Activated effector memory CD4-positive, alpha-beta T cell treated with anti-CD3 and anti-CD28 coated beads, Interleukin-2, amount 50 U/mL, for 16 hours (primary cell): ENCODE measurements around the gene LRRC43.

Experiments used
- DNase-seq: peaks from one replicate; pipeline ENCODE4 v3.0.0-alpha.2; 2020

Gene LRRC43

GRCh38 chr12:122195405-122195804 lies 12.5 kb downstream of the LRRC43 start:
- peak; percentile 3 for DNase-seq

GRCh38 chr12:122197612-122197966 lies 14.7 kb downstream of the LRRC43 start:
- DNase-seq: no peak

GRCh38 chr12:122199484-122200355 lies 16.8 kb downstream of the LRRC43 start:
- peak; percentile 39 for DNase-seq

DNA sequence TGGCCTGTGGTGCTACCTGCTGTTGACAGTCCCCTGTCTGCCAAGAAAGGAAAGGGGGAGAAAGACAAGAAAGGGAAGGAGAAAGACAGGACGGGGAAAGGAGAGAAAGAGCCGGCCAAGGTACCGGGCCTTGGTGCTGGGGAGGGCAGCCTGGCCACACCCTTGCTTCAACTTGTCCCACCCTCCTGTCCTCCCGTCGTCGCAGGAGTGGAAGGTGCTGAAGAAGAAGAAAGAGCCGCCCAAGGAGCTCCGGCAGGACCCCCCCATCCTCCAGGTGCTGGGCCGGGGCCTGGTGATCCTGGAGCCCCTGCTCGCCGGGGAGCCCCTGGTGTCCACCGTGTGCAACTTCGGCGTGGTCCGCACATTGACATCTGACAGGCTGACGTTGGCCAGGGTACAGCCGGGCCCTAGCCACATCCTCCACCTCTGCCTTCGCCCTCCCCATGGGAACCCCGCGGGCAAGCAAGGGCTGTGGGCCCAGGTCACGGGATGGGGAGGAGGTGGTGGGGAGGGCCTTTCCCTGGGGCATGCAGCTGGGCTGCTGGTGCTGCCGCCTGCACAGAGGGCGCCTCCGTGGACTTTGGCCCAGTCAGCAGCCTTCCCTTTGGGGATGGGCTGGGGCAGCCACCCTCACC lies 17.7 kb downstream of the LRRC43 start:
- peak; percentile 41 for DNase-seq

GRCh38 chr12:122201381-122201780 lies 18.5 kb downstream of the LRRC43 start:
- DNase-seq: peak; percentile 30

DNA sequence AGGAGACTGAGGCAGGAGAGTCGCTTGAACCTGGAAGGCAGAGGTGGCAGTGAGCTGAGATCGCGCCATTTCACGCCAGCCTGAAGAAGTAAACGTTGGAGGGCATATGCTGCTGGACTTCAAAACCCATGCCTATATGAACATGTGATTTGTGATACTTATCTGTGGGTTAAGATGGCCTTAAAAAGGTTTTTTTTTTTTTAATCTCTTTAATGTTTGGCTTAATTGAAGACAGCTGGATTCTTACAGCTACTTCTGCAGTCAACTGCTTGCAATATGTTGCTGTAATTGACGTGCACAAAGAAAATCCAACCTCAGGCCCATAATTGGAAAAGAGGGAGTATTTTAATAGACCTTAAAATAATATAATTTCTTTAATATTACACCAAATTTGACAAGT lies 19.1 kb downstream of the LRRC43 start:
- DNase-seq: no peak

DNA sequence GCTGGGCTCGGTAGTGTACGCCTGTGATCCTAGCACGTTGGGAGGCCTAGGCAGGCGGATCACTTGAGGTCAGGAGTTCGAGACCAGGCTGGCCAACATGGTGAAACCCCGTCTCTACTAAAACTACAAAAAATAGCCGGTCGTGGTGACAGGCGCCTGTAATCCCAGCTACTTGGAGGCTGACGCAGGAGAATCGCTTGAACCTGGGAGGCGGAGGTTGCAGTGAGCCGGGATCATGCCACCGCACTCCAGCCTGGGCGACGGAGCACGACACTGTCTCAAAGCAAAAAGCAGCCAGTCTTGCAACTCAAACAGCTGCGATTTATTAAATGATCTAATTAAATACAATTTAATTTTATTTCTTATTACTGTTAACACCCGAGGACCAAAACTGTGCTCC lies 19.9 kb downstream of the LRRC43 start:
- peak; percentile 21 for DNase-seq

DNA sequence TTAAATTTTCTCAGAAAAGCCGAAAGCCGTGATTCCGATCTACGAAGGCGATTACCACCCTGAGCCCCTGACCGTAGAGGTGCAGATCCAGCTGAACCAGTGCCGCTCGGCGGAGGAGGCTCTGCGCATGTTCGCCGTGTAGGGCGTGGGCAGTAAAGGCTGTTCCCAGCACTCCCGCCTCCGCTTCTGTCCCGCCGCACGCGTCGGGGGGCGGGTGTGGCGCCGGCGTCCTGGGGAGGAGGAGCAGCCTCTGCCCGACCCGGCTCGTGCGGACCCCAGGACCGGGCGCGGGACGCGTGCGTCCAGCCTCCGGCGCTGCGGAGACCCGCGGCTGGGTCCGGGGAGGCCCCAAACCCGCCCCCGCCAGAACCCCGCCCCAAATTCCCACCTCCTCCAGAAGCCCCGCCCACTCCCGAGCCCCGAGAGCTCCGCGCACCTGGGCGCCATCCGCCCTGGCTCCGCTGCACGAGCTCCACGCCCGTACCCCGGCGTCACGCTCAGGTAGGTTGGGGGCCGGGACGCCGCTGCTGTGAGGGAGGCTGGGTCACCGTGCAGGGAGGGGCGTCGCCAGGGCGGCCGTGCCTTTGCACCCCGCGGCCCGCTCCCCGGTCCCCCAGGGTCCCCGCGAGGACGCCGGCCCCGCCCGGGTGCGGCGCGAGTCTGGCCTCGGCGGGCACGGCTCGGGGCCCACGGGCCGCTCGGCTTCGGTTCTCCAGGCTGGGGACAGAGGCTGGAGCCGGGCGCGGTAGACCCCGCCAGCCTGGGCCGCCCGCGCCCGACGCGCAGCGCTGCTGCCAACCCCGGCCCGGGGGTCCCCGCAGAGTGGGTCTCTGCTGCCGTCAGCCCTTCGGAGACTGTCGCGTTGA lies 20.6 kb downstream of the LRRC43 start, which contains the start of gene B3GNT4:
Gene B3GNT4, plus strand, starts transcription at position 409 of the 866 bp plus-strand sequence. CDS start 910 bp downstream, outside the sequence.
- peak; percentile 87 for DNase-seq

DNA sequence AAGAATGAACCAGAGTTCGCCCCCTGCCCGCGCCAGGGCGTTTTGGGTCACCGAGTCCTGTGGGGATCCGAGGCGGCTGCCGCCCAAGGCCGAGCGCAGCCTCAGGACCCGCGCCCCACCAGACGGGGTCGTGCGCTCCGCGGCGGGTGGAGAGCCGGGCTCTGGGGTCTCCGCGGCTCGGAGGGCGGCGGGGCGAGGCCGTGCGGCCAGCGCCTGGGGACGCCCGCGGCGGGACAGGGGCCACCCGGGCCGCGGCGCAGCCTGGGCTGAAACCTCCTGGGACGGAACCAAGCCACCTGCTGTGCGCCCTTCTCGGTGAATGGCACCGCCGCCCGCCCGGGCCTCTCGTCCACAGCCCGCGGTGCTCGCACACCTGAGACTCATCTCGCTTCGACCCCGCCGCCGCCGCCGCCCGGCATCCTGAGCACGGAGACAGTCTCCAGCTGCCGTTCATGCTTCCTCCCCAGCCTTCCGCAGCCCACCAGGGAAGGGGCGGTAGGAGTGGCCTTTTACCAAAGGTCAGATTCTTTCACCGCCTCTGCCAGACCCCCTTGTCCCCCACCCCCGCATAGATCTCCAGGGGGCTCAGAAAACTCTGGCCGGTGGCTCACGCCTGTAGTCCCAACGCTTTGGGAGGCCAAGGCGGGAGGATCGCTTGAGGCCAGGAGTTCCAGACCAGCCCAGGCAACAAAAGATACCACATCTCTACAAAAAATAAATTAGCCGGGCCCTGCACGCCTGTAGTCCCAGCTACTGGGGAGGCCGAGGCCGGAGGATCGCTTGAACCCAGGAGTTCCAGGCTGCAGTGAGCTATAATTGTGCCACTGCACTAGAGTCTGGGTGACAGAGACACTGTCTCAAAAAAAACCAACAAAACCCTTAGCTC lies 21.5 kb downstream of the LRRC43 start:
- peak; percentile 70 for DNase-seq

DNA sequence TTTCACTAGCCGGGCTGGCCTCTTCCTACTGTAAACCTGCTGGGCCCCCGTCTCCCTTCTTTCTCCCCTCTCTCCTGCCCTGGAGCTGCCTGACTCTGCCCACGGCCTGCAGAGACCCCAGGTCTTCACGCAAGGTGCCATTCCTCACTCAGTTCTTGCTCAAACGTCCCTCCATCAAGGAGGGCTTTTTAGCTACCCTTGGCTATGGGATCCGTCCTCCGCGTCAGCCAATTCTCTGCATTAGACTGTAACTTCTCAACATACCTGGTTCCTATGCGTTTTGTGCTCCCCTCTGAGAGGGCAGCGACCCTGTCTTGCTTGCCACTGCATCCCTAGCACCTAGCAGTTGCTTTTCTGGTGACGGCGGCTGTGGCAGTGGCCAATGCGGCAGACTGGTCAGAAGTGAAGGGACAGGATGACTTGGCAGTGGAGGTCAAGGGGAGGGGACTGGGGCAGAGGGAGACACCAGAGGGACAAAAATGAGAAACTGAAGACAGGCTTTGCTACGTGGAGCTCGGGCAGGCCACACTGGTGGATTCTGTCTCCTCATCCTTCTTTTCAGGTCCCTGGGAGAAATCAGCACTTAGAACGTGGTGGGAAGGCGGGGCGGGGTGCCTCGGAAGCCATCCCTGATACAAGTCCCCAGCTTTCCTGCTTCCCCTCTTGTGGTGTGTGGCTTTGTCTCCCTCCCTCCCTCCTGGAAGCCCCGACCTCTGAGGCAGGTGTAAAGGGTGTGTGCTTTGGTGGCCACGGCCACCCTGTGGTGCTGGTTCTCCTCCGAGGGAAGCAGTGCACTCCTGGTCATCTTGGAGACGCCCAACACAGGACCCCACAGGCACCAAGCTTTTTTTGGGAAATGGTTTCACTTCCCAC lies 22.4 kb downstream of the LRRC43 start:
- peak; percentile 57 for DNase-seq

DNA sequence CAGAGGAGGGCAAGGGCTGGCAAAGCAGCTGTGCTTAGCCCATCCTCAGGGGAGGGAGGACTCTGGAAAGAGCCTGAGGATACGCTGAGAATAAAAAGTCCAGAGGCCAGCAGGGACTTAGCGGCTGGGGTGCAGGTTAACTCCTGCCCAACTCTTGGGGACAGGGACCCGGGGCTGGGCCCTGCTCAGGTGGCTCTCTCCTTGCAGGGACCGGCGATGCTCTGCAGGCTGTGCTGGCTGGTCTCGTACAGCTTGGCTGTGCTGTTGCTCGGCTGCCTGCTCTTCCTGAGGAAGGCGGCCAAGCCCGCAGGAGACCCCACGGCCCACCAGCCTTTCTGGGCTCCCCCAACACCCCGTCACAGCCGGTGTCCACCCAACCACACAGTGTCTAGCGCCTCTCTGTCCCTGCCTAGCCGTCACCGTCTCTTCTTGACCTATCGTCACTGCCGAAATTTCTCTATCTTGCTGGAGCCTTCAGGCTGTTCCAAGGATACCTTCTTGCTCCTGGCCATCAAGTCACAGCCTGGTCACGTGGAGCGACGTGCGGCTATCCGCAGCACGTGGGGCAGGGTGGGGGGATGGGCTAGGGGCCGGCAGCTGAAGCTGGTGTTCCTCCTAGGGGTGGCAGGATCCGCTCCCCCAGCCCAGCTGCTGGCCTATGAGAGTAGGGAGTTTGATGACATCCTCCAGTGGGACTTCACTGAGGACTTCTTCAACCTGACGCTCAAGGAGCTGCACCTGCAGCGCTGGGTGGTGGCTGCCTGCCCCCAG lies 23.4 kb downstream of the LRRC43 start:
- DNase-seq: peak; percentile 55

- DNase-seq: peak; percentile 61
Measured at GRCh38 chr12:122206976-122207375, 24.1 kb downstream of the LRRC43 start.

GRCh38 chr12:122207391-122207790 lies 24.5 kb downstream of the LRRC43 start:
- peak; percentile 2 for DNase-seq

GRCh38 chr12:122208073-122208820 lies 25.3 kb downstream of the LRRC43 start:
- DNase-seq: no peak

DNA sequence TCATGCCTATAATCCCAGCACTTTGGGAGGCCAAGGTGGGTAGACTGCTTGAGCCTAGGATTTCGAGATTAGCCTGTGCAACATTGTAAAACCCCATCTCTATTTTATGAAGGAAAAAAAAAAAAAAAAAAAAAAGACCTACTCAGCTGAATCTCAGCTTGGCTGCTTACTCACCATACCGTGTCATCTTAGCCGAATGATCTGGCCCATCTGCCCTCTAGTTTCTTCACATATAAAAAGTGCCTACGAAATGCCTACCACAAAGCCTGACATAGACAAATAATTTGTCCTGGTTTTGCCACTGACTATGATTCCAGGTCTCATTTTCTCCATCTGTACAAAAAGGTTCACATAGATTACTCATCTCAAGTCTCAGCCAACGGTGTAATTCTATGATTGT lies 32.8 kb downstream of the LRRC43 start:
- no peak for DNase-seq

DNA sequence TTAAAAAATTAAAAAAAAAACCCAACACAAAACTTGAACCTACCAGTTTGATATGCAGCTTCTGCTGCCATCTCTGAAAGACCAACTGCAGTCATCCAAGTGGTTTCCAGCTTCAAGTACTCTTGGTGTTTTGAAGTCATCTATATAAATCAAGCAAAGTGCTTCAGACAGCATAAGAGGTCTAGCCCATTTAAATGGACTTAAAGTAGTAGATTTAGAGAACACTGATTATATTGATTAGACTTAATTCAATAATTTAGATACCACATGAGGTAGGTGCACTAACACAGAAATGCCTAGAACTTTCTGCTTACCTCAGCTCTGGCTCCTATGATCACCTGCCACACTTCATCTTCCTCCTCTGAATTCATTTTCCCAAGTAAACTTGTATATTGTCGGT lies 33.5 kb downstream of the LRRC43 start:
- no peak for DNase-seq

- DNase-seq: peak; percentile 100
Measured at GRCh38 chr12:122225683-122226365, 42.9 kb downstream of the LRRC43 start, which contains the start of gene DIABLO. Gene DIABLO, minus strand, starts transcription at chr12:122226052. Its CDS starts 38 bp downstream, at chr12:122226014.

DNA sequence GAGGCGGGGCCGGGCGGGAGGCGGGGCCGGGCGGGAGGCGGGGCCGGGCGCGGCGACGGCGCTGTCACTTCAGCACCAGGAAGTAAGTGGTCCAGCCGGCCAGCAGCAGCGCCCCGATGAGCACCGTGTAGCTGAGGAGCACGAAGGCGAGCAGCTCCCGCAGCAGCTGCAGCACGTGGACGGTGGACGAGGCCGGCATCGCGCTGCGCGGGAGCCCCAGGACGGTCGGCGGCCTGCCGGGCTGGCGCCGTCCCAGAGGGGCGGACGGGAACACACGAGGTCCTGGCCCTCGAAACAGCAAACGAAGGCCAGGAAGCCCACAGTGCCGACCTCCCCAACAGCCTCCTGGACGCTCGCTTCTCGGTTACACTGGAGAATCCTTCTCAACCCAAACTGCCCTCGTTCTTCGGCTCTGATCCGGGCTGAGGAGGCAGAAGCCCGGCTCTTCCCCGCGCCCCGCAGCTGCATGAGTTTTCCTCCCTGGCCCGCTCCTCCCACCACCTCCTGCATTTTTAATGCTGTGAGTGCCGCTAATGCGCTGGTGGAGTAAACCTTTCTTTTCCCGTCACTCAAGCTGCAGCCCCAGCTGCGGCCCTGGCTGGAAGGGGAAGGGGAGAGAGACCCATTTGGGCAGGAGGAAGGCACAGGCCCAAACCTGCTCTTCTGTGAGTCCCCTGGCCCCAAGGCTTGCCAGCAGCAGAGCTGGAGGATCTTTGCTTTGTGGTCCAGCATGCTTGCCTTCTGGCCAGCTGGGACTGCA lies 43.6 kb downstream of the LRRC43 start:
- no peak for DNase-seq
